ENCODE measurements around the gene ACTN1.
"Not testable (repeated sequence)": the region's sequence is repeated elsewhere in the genome, so short reads cannot be mapped to it uniquely, and the experiment has no call there.

ACTN1 gene

GRCh38 chr14:68979021-68979721 lies at the start of gene ACTN1:
ACTN1 (minus strand) TSS chr14:68979302; CDS start chr14:68979056, 246 bp downstream.
- Mint-ChIP-seq H3K4me1 (ENCODE audit: low read depth) (peaks cover 28% of the 10 kb centered on the region), H3K27ac (peak within 1 kb of the TSS; percentile 81), H3K9me3 (peaks cover 4% of the 10 kb centered on the region), H3K4me3 (peak within 1 kb of the TSS; percentile 88), H3K27me3 (ENCODE audit: low read depth) (peaks cover 27% of the 10 kb centered on the region), H3K36me3 (ENCODE audit: low read depth) (peaks cover 26% of the 10 kb centered on the region)
- DNase-seq (ENCODE audit: low spot score) = peak; percentile 72

- no peaks in the 10 kb centered on the region for H3K36me3 Mint-ChIP-seq (ENCODE audit: low read depth)
Observed at GRCh38 chr14:69027242-69027913, 48.3 kb upstream of the ACTN1 start.

GRCh38 chr14:69023035-69023434 lies 43.9 kb upstream of the ACTN1 start:
- no peaks in the 10 kb centered on the region for H3K9me3 Mint-ChIP-seq
- H3K4me1 Mint-ChIP-seq (ENCODE audit: low read depth) = no peaks in the 10 kb centered on the region
- H3K27me3 Mint-ChIP-seq (ENCODE audit: low read depth) = peaks cover 11% of the 10 kb centered on the region
- H3K27ac Mint-ChIP-seq = no peak overlapping the region
- no peaks in the 10 kb centered on the region for H3K36me3 Mint-ChIP-seq (ENCODE audit: low read depth)
- H3K4me3 Mint-ChIP-seq = no peak overlapping the region
- no peak for DNase-seq (ENCODE audit: low spot score)

More at GRCh38 chr14:69027242-69027913, 48.3 kb upstream of the ACTN1 start:
- DNase-seq (ENCODE audit: low spot score) = no peak
- no peaks in the 10 kb centered on the region for H3K9me3 Mint-ChIP-seq
- no peak overlapping the region for H3K4me3 Mint-ChIP-seq
- peaks cover 6% of the 10 kb centered on the region for H3K27me3 Mint-ChIP-seq (ENCODE audit: low read depth)
- no peak overlapping the region for H3K27ac Mint-ChIP-seq
- no peaks in the 10 kb centered on the region for H3K4me1 Mint-ChIP-seq (ENCODE audit: low read depth)

- H3K36me3 Mint-ChIP-seq (ENCODE audit: low read depth); H3K4me3 Mint-ChIP-seq; DNase-seq (ENCODE audit: low spot score); H3K4me1 Mint-ChIP-seq (ENCODE audit: low read depth); H3K9me3 Mint-ChIP-seq; H3K27me3 Mint-ChIP-seq (ENCODE audit: low read depth); H3K27ac Mint-ChIP-seq: not testable (repeated sequence)
Observed at GRCh38 chr14:69022093-69022492, 43.0 kb upstream of the ACTN1 start.

GRCh38 chr14:69017706-69018105 lies 38.6 kb upstream of the ACTN1 start:
- H3K4me1 Mint-ChIP-seq (ENCODE audit: low read depth) = no peaks in the 10 kb centered on the region
- H3K27me3 Mint-ChIP-seq (ENCODE audit: low read depth) = peaks cover 5% of the 10 kb centered on the region
- no peaks in the 10 kb centered on the region for H3K36me3 Mint-ChIP-seq (ENCODE audit: low read depth)
- DNase-seq (ENCODE audit: low spot score) = no peak
- no peak overlapping the region for H3K4me3 Mint-ChIP-seq
- H3K9me3 Mint-ChIP-seq = no peaks in the 10 kb centered on the region
- no peak overlapping the region for H3K27ac Mint-ChIP-seq

- Mint-ChIP-seq H3K4me3 (no peak overlapping the region), H3K4me1 (ENCODE audit: low read depth) (peaks cover 2% of the 10 kb centered on the region), H3K9me3 (no peaks in the 10 kb centered on the region), H3K27ac (no peak overlapping the region), H3K36me3 (ENCODE audit: low read depth) (no peaks in the 10 kb centered on the region), H3K27me3 (ENCODE audit: low read depth) (peaks cover 5% of the 10 kb centered on the region)
- DNase-seq (ENCODE audit: low spot score) = no peak
Observed at GRCh38 chr14:69014829-69015259, 35.7 kb upstream of the ACTN1 start.

GRCh38 chr14:69013943-69014782 lies 35.1 kb upstream of the ACTN1 start:
- Mint-ChIP-seq H3K36me3 (ENCODE audit: low read depth) (no peaks in the 10 kb centered on the region), H3K27me3 (ENCODE audit: low read depth) (peaks cover 4% of the 10 kb centered on the region), H3K27ac (no peak overlapping the region), H3K4me1 (ENCODE audit: low read depth) (peaks cover 2% of the 10 kb centered on the region), H3K4me3 (no peak overlapping the region), H3K9me3 (no peaks in the 10 kb centered on the region)
- DNase-seq (ENCODE audit: low spot score) = no peak

GRCh38 chr14:69012256-69012953 lies 33.3 kb upstream of the ACTN1 start:
- Mint-ChIP-seq H3K27ac (no peak overlapping the region), H3K27me3 (ENCODE audit: low read depth) (no peaks in the 10 kb centered on the region), H3K4me3 (no peak overlapping the region), H3K36me3 (ENCODE audit: low read depth) (no peaks in the 10 kb centered on the region), H3K4me1 (ENCODE audit: low read depth) (peaks cover 2% of the 10 kb centered on the region), H3K9me3 (no peaks in the 10 kb centered on the region)
- no peak for DNase-seq (ENCODE audit: low spot score)

GRCh38 chr14:69010648-69011047 lies 31.5 kb upstream of the ACTN1 start:
- no peaks in the 10 kb centered on the region for H3K36me3 Mint-ChIP-seq (ENCODE audit: low read depth)
- no peak overlapping the region for H3K27ac Mint-ChIP-seq
- no peak overlapping the region for H3K4me3 Mint-ChIP-seq
- H3K4me1 Mint-ChIP-seq (ENCODE audit: low read depth) = peaks cover 2% of the 10 kb centered on the region
- H3K27me3 Mint-ChIP-seq (ENCODE audit: low read depth) = no peaks in the 10 kb centered on the region
- no peak for DNase-seq (ENCODE audit: low spot score)
- no peaks in the 10 kb centered on the region for H3K9me3 Mint-ChIP-seq

- no peak overlapping the region for H3K27ac Mint-ChIP-seq
Observed at GRCh38 chr14:69008421-69008884, 29.4 kb upstream of the ACTN1 start.

GRCh38 chr14:69006346-69006745 lies 27.2 kb upstream of the ACTN1 start:
- no peaks in the 10 kb centered on the region for H3K9me3 Mint-ChIP-seq
- peaks cover 5% of the 10 kb centered on the region for H3K4me1 Mint-ChIP-seq (ENCODE audit: low read depth)
- no peak overlapping the region for H3K4me3 Mint-ChIP-seq
- no peak overlapping the region for H3K27ac Mint-ChIP-seq
- DNase-seq (ENCODE audit: low spot score) = no peak
- no peaks in the 10 kb centered on the region for H3K27me3 Mint-ChIP-seq (ENCODE audit: low read depth)
- no peaks in the 10 kb centered on the region for H3K36me3 Mint-ChIP-seq (ENCODE audit: low read depth)

More at GRCh38 chr14:69008421-69008884, 29.4 kb upstream of the ACTN1 start:
- no peak for DNase-seq (ENCODE audit: low spot score)
- Mint-ChIP-seq H3K9me3 (no peaks in the 10 kb centered on the region), H3K4me3 (no peak overlapping the region), H3K27me3 (ENCODE audit: low read depth) (no peaks in the 10 kb centered on the region), H3K4me1 (ENCODE audit: low read depth) (peaks cover 3% of the 10 kb centered on the region), H3K36me3 (ENCODE audit: low read depth) (no peaks in the 10 kb centered on the region)

GRCh38 chr14:69005432-69006148 lies 26.5 kb upstream of the ACTN1 start:
- H3K9me3 Mint-ChIP-seq = no peaks in the 10 kb centered on the region
- H3K4me3 Mint-ChIP-seq = no peak overlapping the region
- H3K36me3 Mint-ChIP-seq (ENCODE audit: low read depth) = no peaks in the 10 kb centered on the region
- DNase-seq (ENCODE audit: low spot score) = no peak
- peaks cover 5% of the 10 kb centered on the region for H3K4me1 Mint-ChIP-seq (ENCODE audit: low read depth)
- H3K27ac Mint-ChIP-seq = no peak overlapping the region
- H3K27me3 Mint-ChIP-seq (ENCODE audit: low read depth) = no peaks in the 10 kb centered on the region

All from T-helper 2 cell treated with Interferon-gamma antibody and Interleukin-4, amounts not matched to agents 5 μg/mL and 100 μg/mL, for 36 hours (primary cell).